Nephron (organoid): ENCODE measurements around the gene APOA4.

Experiments
- H3K27ac Mint-ChIP-seq, 3 experiments: 2 replicates each; pipeline ENCODE4 v1.8.0; 2020; ENCODE audit warnings: mixed read lengths in 3 of 3, mild to moderate bottlenecking in 2 of 3, moderate library complexity in 1 of 3
- H3K27me3 Mint-ChIP-seq: 2 replicates; pipeline ENCODE4 v1.8.0; 2021; ENCODE audit warnings: low read depth, mild to moderate bottlenecking, moderate library complexity, mixed read lengths
- H3K36me3 Mint-ChIP-seq: 2 replicates; pipeline ENCODE4 v1.8.0; 2020; ENCODE audit warnings: low read depth, mixed read lengths
- H3K4me1 Mint-ChIP-seq: 2 replicates; pipeline ENCODE4 v1.8.0; 2020; ENCODE audit warnings: mixed read lengths
- H3K4me3 Mint-ChIP-seq, 3 experiments: 2 replicates each; pipeline ENCODE4 v1.8.0; 2020; ENCODE audit warnings: mild to moderate bottlenecking in 3 of 3, mixed read lengths in 3 of 3, moderate library complexity in 2 of 3
- H3K9me3 Mint-ChIP-seq: 2 replicates; pipeline ENCODE4 v1.8.0; 2020; ENCODE audit warnings: mixed read lengths
- CTCF ChIP-seq, 3 experiments: fragments of 200-600 bp; sonication (generic); IDR thresholded peaks; one replicate each; pipeline ENCODE4 v1.5.0; 2021; ENCODE audit warnings: antibody characterized with exemption in 3 of 3; ENCODE audit not compliant: unreplicated experiment in 3 of 3

APOA4 gene

GRCh38 chr11:116797816-116798215 is 25.3 kb downstream of the APOA4 start:
- Mint-ChIP-seq H3K9me3 (no peaks in the 10 kb centered on the region), H3K4me3 (no peak overlapping the region), H3K4me1 (peaks cover 4% of the 10 kb centered on the region), H3K36me3 (no peaks in the 10 kb centered on the region), H3K27me3 (peaks cover 5% of the 10 kb centered on the region), H3K27ac (no peak overlapping the region)
- no peak for TF ChIP-seq CTCF (IDR thresholded peaks at IDR 0.05; ENCODE audit: unreplicated experiment in 3 of 3)

GRCh38 chr11:116796548-116796947 is 26.6 kb downstream of the APOA4 start:
- no peaks in the 10 kb centered on the region for H3K9me3 Mint-ChIP-seq

GRCh38 chr11:116794851-116795250 is 28.3 kb downstream of the APOA4 start:
- no peak for TF ChIP-seq CTCF (IDR thresholded peaks at IDR 0.05; ENCODE audit: unreplicated experiment in 3 of 3)
- Mint-ChIP-seq H3K4me3 (no peak overlapping the region), H3K36me3 (no peaks in the 10 kb centered on the region), H3K9me3 (no peaks in the 10 kb centered on the region), H3K27me3 (peaks cover 8% of the 10 kb centered on the region), H3K4me1 (peaks cover 5% of the 10 kb centered on the region), H3K27ac (no peak overlapping the region)

More at GRCh38 chr11:116796548-116796947, 26.6 kb downstream of the APOA4 start:
- H3K27me3 Mint-ChIP-seq = peaks cover 5% of the 10 kb centered on the region
- H3K4me3 Mint-ChIP-seq = no peak overlapping the region
- no peak overlapping the region for H3K27ac Mint-ChIP-seq
- H3K4me1 Mint-ChIP-seq = peaks cover 5% of the 10 kb centered on the region
- no peaks in the 10 kb centered on the region for H3K36me3 Mint-ChIP-seq
- no peak for TF ChIP-seq CTCF (IDR thresholded peaks at IDR 0.05; ENCODE audit: unreplicated experiment in 3 of 3)

GRCh38 chr11:116793772-116794097 is 29.4 kb downstream of the APOA4 start:
- Mint-ChIP-seq H3K27ac (no peak overlapping the region), H3K9me3 (no peaks in the 10 kb centered on the region), H3K4me1 (peaks cover 6% of the 10 kb centered on the region), H3K36me3 (no peaks in the 10 kb centered on the region), H3K27me3 (peaks cover 12% of the 10 kb centered on the region), H3K4me3 (no peak overlapping the region)
- no peak for TF ChIP-seq CTCF (IDR thresholded peaks at IDR 0.05; ENCODE audit: unreplicated experiment in 3 of 3)

- peak overlapping the region in 1 of 3 experiments; percentile 38 for H3K4me3 Mint-ChIP-seq
- H3K36me3 Mint-ChIP-seq = no peaks in the 10 kb centered on the region
- peaks cover 12% of the 10 kb centered on the region for H3K4me1 Mint-ChIP-seq
- H3K9me3 Mint-ChIP-seq = no peaks in the 10 kb centered on the region
- no peak for TF ChIP-seq CTCF (IDR thresholded peaks at IDR 0.05; ENCODE audit: unreplicated experiment in 3 of 3)
- peaks cover 8% of the 10 kb centered on the region for H3K27me3 Mint-ChIP-seq
- H3K27ac Mint-ChIP-seq = no peak overlapping the region
Observed at GRCh38 chr11:116792869-116793771, 30.0 kb downstream of the APOA4 start.
